WTC11 (cell line): ENCODE data around the gene KRTAP10-3.

ENCODE experiments used
- ATF3 ChIP-seq: sonication (generic); formaldehyde crosslinking; conservative IDR thresholded peaks from 2 replicates; pipeline ENCODE4 v1.8.1; 2022; ENCODE audit warnings: mild to moderate bottlenecking, missing genetic modification reagents
- CTCF ChIP-seq: fragments of 200-600 bp; IDR thresholded peaks from 2 replicates; pipeline ENCODE4 v1.8.0; 2022; ENCODE audit warnings: antibody characterized with exemption
- E2F1 ChIP-seq: sonication (generic); formaldehyde crosslinking; IDR thresholded peaks from 2 replicates; pipeline ENCODE4 v1.8.0; 2022; ENCODE audit warnings: mild to moderate bottlenecking, missing genetic modification reagents
- ELF4 ChIP-seq: sonication (generic); formaldehyde crosslinking; IDR thresholded peaks from 2 replicates; pipeline ENCODE4 v1.8.1; 2022; ENCODE audit warnings: low read depth, mild to moderate bottlenecking, moderate library complexity, missing genetic modification reagents
- FOXP1 ChIP-seq: sonication (generic); formaldehyde crosslinking; IDR thresholded peaks from 2 replicates; pipeline ENCODE4 v1.8.0; 2022; ENCODE audit warnings: missing genetic modification reagents, mild to moderate bottlenecking, moderate library complexity, borderline replicate concordance
- MAX ChIP-seq: sonication (generic); formaldehyde crosslinking; IDR thresholded peaks from 2 replicates; pipeline ENCODE4 v1.8.0; 2022; ENCODE audit warnings: mild to moderate bottlenecking, missing genetic modification reagents
- MYBL2 ChIP-seq: sonication (generic); formaldehyde crosslinking; IDR thresholded peaks from 2 replicates; pipeline ENCODE4 v1.8.1; 2023; ENCODE audit warnings: mild to moderate bottlenecking, moderate library complexity, missing genetic modification reagents
- SMAD3 ChIP-seq: sonication (generic); formaldehyde crosslinking; IDR thresholded peaks from 2 replicates; pipeline ENCODE4 v1.8.0; 2022; ENCODE audit warnings: missing genetic modification reagents, mild to moderate bottlenecking, borderline replicate concordance
- STAT6 ChIP-seq: sonication (generic); formaldehyde crosslinking; conservative IDR thresholded peaks from 2 replicates; pipeline ENCODE4 v1.8.1; 2023; ENCODE audit warnings: mild to moderate bottlenecking, low read depth, missing genetic modification reagents, moderate library complexity
- USF2 ChIP-seq: sonication (generic); formaldehyde crosslinking; IDR thresholded peaks from 2 replicates; pipeline ENCODE4 v1.8.1; 2023; ENCODE audit warnings: mild to moderate bottlenecking, missing genetic modification reagents, moderate library complexity
- ZNF671 ChIP-seq: fragments of 250-450 bp; sonication (Bioruptor Pico); IDR thresholded peaks from 2 replicates; pipeline ENCODE4 v1.8.0; 2021; ENCODE audit warnings: mild to moderate bottlenecking

- no peak for TF ChIP-seq STAT6 (CRISPR knock-in tag)
- no peak for TF ChIP-seq ZNF671 (CRISPR knock-in tag)
- TF ChIP-seq CTCF: no peak
- TF ChIP-seq MYBL2 (CRISPR knock-in tag): no peak
- no peak for TF ChIP-seq FOXP1 (CRISPR knock-in tag)
- no peak for TF ChIP-seq USF2
- TF ChIP-seq ELF4 (CRISPR knock-in tag): no peak
- TF ChIP-seq SMAD3: no peak
- TF ChIP-seq ATF3 (CRISPR knock-in tag): no peak
- no peak for TF ChIP-seq MAX (CRISPR knock-in tag)
- no peak for TF ChIP-seq E2F1 (CRISPR knock-in tag)
These were observed 5.5 kb upstream of the KRTAP10-3 start for GRCh38 chr21:44564099-44564498.
